ENCODE results near the gene NYAP2.

The NYAP2 gene

GRCh38 chr2:225614915-225615314, 215.4 kb downstream of the NYAP2 start:
- no peak for DNase-seq (ENCODE audit: extremely low read depth in 1 of 2, low read depth in 1 of 2)

- DNase-seq (ENCODE audit: extremely low read depth in 1 of 2, low read depth in 1 of 2) = no peak
Observed at GRCh38 chr2:225615514-225615913, 216.0 kb downstream of the NYAP2 start.

DNA sequence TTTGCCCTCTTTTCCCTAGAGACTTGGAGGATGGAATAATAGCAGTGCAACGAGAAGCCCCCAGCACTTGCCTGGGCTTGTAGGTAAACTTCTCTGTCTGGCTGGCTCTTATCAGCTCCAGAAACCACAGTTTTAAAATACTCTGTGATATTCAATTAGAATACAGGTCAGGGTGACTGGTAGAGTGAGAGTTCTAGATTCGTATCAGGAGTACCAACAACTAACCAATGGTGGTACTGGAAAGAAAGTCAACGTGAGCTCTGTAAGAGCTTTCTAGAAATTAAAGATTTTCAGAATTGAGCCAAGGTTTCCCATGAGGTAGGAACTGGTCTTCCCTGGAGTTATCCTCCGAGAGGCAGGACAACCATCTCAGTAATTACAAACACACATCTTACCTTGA, 216.9 kb downstream of the NYAP2 start:
- no peak for DNase-seq (ENCODE audit: extremely low read depth in 1 of 2, low read depth in 1 of 2)

DNA sequence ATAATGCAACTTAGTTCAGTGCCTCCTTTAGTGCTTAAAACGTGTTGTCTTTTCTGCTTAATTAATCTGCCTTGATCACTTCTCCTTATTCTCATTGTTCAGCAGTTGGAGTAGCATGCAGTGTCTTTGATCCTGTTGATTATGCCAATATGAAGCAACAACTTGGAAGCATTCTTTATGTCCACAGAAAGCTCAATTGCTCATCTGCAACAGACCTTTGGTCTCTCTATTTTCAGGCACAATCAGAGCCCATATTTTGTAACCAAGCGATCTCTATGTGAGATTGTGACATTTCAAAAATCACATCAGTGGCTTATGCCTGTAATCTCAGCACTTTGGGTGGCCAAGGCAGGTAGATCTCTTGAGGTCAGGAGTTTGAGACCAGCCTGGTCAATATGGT, 217.3 kb downstream of the NYAP2 start:
- no peak for DNase-seq (ENCODE audit: extremely low read depth in 1 of 2, low read depth in 1 of 2)

GRCh38 chr2:225620227-225620626, 220.7 kb downstream of the NYAP2 start:
- no peak for DNase-seq (ENCODE audit: extremely low read depth in 1 of 2, low read depth in 1 of 2)

DNA sequence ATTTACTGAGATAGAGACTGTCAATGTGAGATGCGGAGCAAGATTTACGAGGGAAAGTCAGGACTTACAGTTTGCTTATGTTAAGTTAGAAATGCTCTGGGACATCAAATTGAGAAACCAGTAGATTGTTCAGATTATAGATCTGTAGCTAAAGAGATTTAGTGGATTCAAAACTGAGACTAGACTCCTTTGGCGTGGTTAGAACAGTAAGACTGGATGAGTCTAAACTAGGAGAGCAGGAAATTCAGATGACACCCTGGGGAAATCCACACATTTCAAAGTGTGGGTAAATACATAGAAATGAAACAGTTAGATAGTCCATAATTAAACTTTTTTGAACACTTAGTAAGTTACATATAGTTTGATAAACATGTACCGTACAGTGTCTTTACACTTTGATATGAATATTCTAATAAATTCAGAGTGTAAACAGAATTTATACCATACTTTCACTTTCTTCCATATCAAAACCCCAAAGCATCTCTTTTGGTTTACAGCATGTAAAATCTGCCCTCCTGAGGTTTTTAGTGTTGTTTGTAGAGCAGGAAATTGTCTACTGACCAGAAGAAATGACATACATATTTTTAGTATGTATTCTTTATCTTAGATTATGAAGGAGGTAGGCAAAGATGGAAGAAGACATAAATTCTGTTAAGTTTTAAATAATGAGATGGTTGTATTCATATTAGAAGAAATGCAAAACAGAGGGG, 231.5 kb downstream of the NYAP2 start:
- DNase-seq (ENCODE audit: extremely low read depth in 1 of 2, low read depth in 1 of 2) = no peak

- no peak for DNase-seq (ENCODE audit: extremely low read depth in 1 of 2, low read depth in 1 of 2)
Observed at GRCh38 chr2:225632351-225632750, 232.8 kb downstream of the NYAP2 start.

DNA sequence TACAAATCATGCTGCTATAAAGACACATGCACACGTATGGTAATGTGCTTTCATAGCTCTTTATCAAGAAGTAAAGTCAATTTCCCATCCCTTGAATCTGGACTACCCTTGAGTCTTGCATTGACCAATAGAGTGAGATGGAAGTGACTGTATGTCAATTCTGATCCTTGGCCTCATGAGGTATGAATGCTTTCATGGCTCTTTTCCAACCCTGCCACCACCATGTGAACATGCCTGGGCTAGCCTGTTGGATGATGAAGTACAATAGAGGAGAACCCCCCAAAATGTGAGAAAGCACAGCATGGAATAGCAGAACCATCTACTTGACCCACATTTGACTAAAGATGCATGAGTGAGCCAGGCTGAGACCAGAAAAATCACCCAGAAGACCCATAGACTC, 237.0 kb downstream of the NYAP2 start:
- no peak for DNase-seq (ENCODE audit: extremely low read depth in 1 of 2, low read depth in 1 of 2)

- DNase-seq (ENCODE audit: extremely low read depth in 1 of 2, low read depth in 1 of 2) = no peak
Observed at GRCh38 chr2:225637259-225637658, 237.7 kb downstream of the NYAP2 start.

- no peak for DNase-seq (ENCODE audit: extremely low read depth in 1 of 2, low read depth in 1 of 2)
Observed at GRCh38 chr2:225640550-225640949, 241.0 kb downstream of the NYAP2 start.

DNA sequence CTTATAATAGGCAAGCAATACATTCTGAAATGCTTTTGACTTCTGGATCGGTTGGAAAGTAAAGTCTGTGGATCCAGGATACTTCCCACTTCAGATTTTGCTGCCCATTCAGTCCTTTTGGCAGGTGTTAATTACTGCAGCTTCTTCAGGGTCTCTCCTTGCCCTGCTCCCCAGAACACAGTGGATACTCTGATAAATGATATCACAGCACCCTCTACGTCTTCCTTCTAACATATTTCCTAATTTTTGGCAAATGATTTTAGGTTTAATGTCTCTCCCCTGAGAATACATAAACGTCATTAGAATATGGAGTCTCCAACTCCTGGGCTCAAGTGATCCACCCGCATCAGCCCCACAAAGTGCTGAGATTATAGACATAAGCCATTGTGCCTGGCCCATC, 249.8 kb downstream of the NYAP2 start:
- DNase-seq (ENCODE audit: extremely low read depth in 1 of 2, low read depth in 1 of 2) = no peak

DNA sequence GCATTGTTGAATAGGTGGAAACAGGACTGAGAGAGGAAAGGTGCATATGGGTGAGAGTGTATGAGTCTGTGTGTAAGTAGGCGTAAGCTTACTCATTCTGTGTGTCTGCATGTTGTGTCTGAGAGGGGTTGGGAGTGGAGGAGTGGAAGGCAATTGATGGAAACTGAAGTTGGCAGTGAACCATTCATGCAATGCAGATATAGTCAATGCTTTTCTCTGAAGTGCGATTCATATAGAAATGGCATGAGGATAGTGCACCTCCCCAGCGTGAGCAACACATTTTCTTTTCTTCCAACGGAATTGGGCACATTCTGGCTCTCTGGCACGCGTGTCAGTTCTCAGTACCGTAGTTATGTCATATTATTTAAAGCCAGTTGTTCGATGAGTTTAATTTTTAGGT, 250.5 kb downstream of the NYAP2 start:
- DNase-seq (ENCODE audit: extremely low read depth in 1 of 2, low read depth in 1 of 2) = no peak

DNA sequence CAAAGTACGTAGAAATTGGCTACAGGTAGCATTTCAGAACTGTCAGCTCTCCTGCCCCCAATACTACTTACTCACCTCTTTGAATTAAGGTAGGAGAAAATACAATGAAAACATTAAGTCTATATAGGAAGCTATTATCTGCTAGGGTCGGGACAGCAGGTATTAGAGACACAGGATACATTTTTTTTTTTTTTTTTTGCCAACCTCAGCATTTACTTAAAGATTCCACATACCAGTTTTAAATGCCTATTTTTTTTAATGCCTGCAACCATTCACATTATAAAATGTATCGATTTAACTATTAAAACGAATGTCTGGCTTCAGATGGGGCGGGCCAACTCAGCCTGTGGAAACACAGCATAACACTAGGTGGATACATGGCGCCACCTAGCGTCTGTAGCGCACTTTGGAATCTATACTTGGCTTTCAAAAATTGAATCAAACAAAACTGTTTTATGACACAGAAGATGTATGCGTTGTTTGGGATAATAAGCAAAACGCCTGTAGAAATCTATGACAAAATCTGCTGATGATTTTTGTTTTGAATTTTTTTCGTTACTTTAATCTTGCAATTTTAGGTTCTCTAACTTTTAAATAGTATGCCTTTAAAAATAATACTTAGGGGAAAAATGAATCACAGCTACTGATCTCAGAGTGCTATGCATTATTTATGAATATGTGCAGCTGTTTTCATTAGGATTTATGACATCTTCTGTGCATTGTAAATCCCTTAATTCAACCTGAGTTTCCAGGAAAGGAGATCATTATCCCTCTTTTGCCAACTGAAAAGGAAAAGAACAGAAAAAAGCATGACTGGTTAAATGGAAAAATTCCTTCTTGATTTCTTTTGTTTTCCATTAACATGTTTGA, 261.0 kb downstream of the NYAP2 start:
- peak; percentile 34 to 59 for DNase-seq (ENCODE audit: extremely low read depth in 1 of 2, low read depth in 1 of 2)

GRCh38 chr2:225662101-225662500, 262.6 kb downstream of the NYAP2 start:
- DNase-seq (ENCODE audit: extremely low read depth in 1 of 2, low read depth in 1 of 2) = no peak

DNA sequence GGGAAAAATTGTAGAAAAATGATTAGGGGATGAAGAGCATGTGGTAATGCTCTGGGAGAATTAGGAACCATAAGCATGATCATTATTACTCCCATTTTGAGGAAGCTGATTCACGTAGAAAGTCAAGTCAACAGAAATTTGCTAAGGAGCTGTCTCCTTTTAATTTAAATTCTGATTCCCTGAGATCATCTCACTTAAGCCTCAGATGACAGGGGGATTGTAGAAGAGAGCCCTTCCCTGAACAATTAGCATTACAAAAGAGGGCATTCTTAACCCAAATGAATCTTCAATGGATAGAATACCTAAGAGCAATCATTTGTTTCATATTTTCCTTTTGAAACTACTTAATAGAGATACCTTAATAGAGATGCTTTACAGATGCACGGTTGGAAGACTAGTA, 267.9 kb downstream of the NYAP2 start:
- DNase-seq (ENCODE audit: extremely low read depth in 1 of 2, low read depth in 1 of 2) = no peak

- no peak for DNase-seq (ENCODE audit: extremely low read depth in 1 of 2, low read depth in 1 of 2)
Observed at GRCh38 chr2:225668606-225669266, 269.2 kb downstream of the NYAP2 start.

GRCh38 chr2:225670111-225670974, 270.8 kb downstream of the NYAP2 start:
- DNase-seq (ENCODE audit: extremely low read depth in 1 of 2, low read depth in 1 of 2) = no peak

DNA sequence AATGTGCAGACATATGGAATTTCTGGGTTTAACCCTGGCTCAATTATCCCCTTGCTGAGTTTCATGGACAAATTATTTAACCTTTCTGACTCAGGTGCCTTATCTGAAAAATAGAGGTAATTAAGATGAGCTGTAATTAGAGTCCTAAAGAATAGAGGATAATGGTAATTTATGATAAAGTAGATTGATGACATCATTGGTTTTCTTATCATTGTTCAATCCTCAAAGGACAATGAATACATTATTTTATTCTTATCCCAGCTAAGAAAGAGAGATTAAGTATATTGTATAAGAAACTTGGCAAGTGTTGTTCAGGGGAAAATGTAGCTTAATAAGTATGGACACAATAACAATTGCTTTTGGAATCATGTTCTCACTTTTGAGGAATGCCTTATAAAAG, 279.3 kb downstream of the NYAP2 start:
- DNase-seq (ENCODE audit: extremely low read depth in 1 of 2, low read depth in 1 of 2) = no peak

DNA sequence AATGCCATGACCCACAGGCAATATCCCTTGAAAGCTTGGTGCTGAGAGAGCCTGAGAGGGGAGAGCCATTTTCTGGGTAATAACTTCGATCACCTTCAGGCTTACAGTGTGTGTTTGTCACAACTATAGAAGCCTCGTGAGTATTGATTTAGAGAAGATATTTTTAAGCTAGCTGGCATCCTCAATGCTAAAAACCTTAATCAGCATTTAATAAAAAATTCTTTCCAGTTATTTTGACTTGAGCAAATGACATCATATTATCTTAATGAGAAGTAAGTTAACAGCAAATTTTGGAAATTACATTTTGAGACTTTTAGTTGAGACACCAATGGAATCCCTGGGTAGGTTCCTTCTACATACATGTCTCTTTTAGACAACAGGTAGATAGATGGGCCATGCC, 283.7 kb downstream of the NYAP2 start:
- no peak for DNase-seq (ENCODE audit: extremely low read depth in 1 of 2, low read depth in 1 of 2)

GRCh38 chr2:225690153-225690552, 290.6 kb downstream of the NYAP2 start:
- DNase-seq (ENCODE audit: extremely low read depth in 1 of 2, low read depth in 1 of 2) = no peak

DNA sequence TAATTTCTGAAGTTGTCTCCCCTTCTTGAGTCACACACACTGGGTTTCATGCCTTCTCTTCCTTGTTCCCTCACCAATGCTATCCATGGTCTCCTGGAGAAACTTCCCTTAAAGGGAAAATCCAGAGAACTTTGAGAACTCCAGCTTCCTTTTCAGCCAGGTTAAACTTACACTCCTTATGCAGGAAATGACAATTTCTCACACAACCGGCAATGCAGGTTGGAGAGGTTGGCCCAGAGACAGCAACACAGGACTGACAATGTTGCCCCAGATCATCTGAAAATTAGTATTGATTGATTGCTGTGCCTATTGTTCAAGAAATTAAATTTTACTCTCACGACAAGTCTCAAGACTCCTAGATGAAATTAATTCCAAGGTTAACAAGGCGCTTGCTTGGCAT, 292.2 kb downstream of the NYAP2 start:
- no peak for DNase-seq (ENCODE audit: extremely low read depth in 1 of 2, low read depth in 1 of 2)
